ENCODE measurements around the gene STAMBP. TPM values are rescaled to one million over a fixed set of nuclear protein-coding genes. Genes with fewer than 3 reads are reported as not detected.
"Not testable (repeated sequence)": the region's sequence is repeated elsewhere in the genome, so short reads cannot be mapped to it uniquely, and the experiment has no call there.

Gene STAMBP
- total RNA-seq, 2 experiments from 2014 or later: 38.9 to 42.1 TPM

- Mint-ChIP-seq H3K36me3 (no peaks in the 10 kb centered on the region), H3K27me3 (no peaks in the 10 kb centered on the region), H3K4me1 (peaks cover 43% of the 10 kb centered on the region), H3K9me3 (no peaks in the 10 kb centered on the region), H3K4me3 (no peak overlapping the region), H3K27ac (no peak overlapping the region)
- POLR2A ChIA-PET: interaction anchor here (1.5 kb wide), 1 partner anchor 41 kb away, joined by 4 read pairs; no protein-coding TSS in a partner anchor
- ATAC-seq (ENCODE audit: low read depth) (no peak), DNase-seq (no peak)
Observed at GRCh38 chr2:73895473-73895872, 66.7 kb downstream of the STAMBP start.

- peaks cover 44% of the 10 kb centered on the region for H3K4me1 Mint-ChIP-seq
- ATAC-seq (ENCODE audit: low read depth) (peak; percentile 91), DNase-seq (peak; percentile 62)
- peak overlapping the region; percentile 81 for H3K4me3 Mint-ChIP-seq
- POLR2A ChIA-PET: interaction anchor here (0.5 to 1.5 kb wide), 11 partner anchors 9 to 282 kb away, joined by 3 to 7 read pairs (median 5); partner anchors contain the start of genes DGUOK, MOB1A, STAMBP and TET3
- no peaks in the 10 kb centered on the region for H3K9me3 Mint-ChIP-seq
- peak overlapping the region; percentile 98 for H3K27ac Mint-ChIP-seq
- no peaks in the 10 kb centered on the region for H3K36me3 Mint-ChIP-seq
- H3K27me3 Mint-ChIP-seq: no peaks in the 10 kb centered on the region
Observed at GRCh38 chr2:73896362-73897239, 67.8 kb downstream of the STAMBP start.

GRCh38 chr2:73897240-73897583, 68.5 kb downstream of the STAMBP start:
- POLR2A ChIA-PET: interaction anchor here (0.9 to 1.5 kb wide), 8 partner anchors 10 to 281 kb away, joined by 3 to 7 read pairs (median 5); partner anchors contain the start of genes DGUOK, MOB1A, STAMBP and TET3
- no peaks in the 10 kb centered on the region for H3K9me3 Mint-ChIP-seq
- H3K4me1 Mint-ChIP-seq: peaks cover 48% of the 10 kb centered on the region
- H3K4me3 Mint-ChIP-seq: peak overlapping the region; percentile 81
- peak; percentile 43 for ATAC-seq (ENCODE audit: low read depth)
- H3K27ac Mint-ChIP-seq: peak overlapping the region; percentile 98
- no peaks in the 10 kb centered on the region for H3K27me3 Mint-ChIP-seq
- DNase-seq: no peak
- H3K36me3 Mint-ChIP-seq: no peaks in the 10 kb centered on the region

- POLR2A ChIA-PET: no interaction called here
- Mint-ChIP-seq H3K27ac (no peak overlapping the region), H3K4me3 (no peak overlapping the region), H3K4me1 (peaks cover 48% of the 10 kb centered on the region), H3K9me3 (no peaks in the 10 kb centered on the region), H3K36me3 (no peaks in the 10 kb centered on the region), H3K27me3 (no peaks in the 10 kb centered on the region)
- DNase-seq (no peak), ATAC-seq (ENCODE audit: low read depth) (no peak)
Observed at GRCh38 chr2:73897934-73898333, 69.2 kb downstream of the STAMBP start.

- Mint-ChIP-seq H3K4me3 (no peak overlapping the region), H3K27ac (no peak overlapping the region), H3K4me1 (peaks cover 32% of the 10 kb centered on the region), H3K27me3 (no peaks in the 10 kb centered on the region), H3K36me3 (no peaks in the 10 kb centered on the region), H3K9me3 (no peaks in the 10 kb centered on the region)
- ATAC-seq (ENCODE audit: low read depth) (no peak), DNase-seq (no peak)
- POLR2A ChIA-PET: no interaction called here
Observed at GRCh38 chr2:73899801-73900336, 71.1 kb downstream of the STAMBP start.

DNA sequence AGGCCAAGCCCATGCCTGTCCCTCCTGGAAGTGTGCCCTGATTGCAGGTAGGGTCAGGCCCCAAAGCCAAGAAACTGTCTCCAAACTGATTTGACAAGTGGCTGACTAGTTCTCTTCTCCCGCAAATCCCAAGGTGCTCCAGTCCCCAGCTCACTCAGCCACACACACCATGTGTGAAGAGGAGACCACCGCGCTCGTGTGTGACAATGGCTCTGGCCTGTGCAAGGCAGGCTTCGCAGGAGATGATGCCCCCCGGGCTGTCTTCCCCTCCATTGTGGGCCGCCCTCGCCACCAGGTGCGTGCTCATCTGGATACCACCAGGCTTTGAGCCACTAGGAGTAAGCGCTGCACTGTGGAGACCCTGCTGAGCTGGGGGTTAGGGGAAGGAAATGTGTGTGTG, 72.4 kb downstream of the STAMBP start:
- Mint-ChIP-seq H3K4me3 (no peak overlapping the region), H3K36me3 (no peaks in the 10 kb centered on the region), H3K4me1 (peaks cover 23% of the 10 kb centered on the region), H3K27ac (no peak overlapping the region), H3K9me3 (no peaks in the 10 kb centered on the region), H3K27me3 (no peaks in the 10 kb centered on the region)
- no peak for DNase-seq
- POLR2A ChIA-PET: no interaction called here
- ATAC-seq (ENCODE audit: low read depth): no peak

DNA sequence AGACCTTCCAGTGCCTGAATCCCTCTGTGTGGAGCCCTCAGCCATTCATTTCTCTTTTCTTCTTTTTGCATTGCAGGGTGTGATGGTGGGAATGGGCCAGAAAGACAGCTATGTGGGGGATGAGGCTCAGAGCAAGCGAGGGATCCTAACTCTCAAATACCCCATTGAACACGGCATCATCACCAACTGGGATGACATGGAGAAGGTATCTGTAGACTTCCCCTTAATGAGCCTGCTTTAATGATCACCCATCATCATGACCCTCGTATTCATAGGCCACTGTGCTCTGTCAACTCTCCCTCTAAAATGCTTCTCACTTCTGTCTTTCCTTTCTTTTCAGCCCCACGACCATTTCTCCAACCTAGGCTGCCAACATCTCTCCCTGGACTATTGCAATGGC, 73.5 kb downstream of the STAMBP start:
- DNase-seq: no peak
- Mint-ChIP-seq H3K4me1 (peaks cover 11% of the 10 kb centered on the region), H3K4me3 (no peak overlapping the region), H3K9me3 (no peaks in the 10 kb centered on the region), H3K27me3 (no peaks in the 10 kb centered on the region), H3K36me3 (no peaks in the 10 kb centered on the region), H3K27ac (no peak overlapping the region)
- POLR2A ChIA-PET: no interaction called here
- ATAC-seq (ENCODE audit: low read depth): no peak

GRCh38 chr2:73903313-73903712, 74.6 kb downstream of the STAMBP start:
- DNase-seq (no peak), ATAC-seq (ENCODE audit: low read depth) (no peak)
- Mint-ChIP-seq H3K4me3 (no peak overlapping the region), H3K4me1 (peaks cover 9% of the 10 kb centered on the region), H3K27ac (no peak overlapping the region), H3K9me3 (no peaks in the 10 kb centered on the region), H3K36me3 (no peaks in the 10 kb centered on the region), H3K27me3 (no peaks in the 10 kb centered on the region)
- POLR2A ChIA-PET: interaction anchor here (1.3 kb wide), 1 partner anchor 244 kb away, joined by 3 read pairs; the partner anchor contains the start of gene BOLA3

DNA sequence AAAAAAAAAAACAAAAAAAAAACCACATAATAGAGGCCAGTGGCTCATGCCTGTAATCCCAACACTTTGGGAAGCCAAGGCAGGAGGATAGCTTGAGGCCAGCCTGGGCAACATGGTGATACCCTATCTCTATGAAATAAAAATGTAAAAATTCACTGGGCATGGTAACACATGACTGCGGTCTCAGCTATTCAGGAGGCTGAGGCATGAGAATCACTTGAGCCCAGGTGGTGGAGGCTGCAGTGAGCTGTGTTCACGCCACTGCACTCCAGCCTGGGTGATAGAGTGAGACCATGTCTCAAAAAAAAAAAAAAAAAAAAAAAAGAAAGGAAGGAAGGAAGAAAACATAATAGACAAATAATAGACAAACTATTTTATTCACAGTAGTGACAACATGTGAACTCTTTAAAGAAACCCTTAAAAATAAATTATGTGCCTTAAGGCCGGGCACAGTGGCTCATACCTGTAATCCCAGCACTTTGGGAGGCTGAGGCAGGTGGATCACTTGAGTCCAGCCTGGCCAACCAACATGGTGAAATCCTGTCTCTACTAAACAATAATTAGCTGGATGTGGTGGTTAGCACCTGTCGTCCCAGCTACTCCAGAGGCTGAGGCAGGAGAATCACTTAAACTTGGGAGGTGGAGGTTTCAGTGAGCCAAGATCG, 75.3 kb downstream of the STAMBP start:
- DNase-seq, H3K27ac Mint-ChIP-seq: not testable (repeated sequence)

DNA sequence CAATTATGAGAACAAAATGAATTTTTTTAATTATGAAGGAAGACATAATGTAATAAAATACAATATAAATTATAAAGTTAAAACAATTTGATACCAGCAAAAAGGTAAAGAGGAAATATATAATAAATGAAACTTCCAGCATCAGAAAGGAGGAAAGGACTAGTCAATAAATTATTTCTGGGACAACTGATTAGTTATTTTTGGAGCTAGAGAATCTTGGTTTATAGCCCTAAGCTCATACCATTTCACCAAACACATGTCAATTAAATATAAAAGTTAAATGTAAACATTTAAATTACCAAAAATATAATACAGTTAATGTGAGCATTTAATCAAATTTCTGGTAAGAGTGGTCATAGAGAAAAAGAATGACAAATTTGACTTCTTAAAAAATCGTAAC, 76.2 kb downstream of the STAMBP start:
- Mint-ChIP-seq H3K9me3 (no peaks in the 10 kb centered on the region), H3K4me1 (peaks cover 9% of the 10 kb centered on the region), H3K27me3 (no peaks in the 10 kb centered on the region), H3K27ac (no peak overlapping the region), H3K36me3 (no peaks in the 10 kb centered on the region), H3K4me3 (no peak overlapping the region)
- DNase-seq (no peak), ATAC-seq (ENCODE audit: low read depth) (no peak)
- POLR2A ChIA-PET: no interaction called here

More for the DNA sequence above, 75.3 kb downstream of the STAMBP start:
- POLR2A ChIA-PET: interaction anchor here (1.3 kb wide), 1 partner anchor 243 kb away, joined by 3 read pairs; the partner anchor contains the start of gene BOLA3
- H3K27me3 Mint-ChIP-seq; H3K36me3 Mint-ChIP-seq; H3K4me3 Mint-ChIP-seq; H3K4me1 Mint-ChIP-seq; ATAC-seq (ENCODE audit: low read depth); H3K9me3 Mint-ChIP-seq: not testable (repeated sequence)

- POLR2A ChIA-PET: interaction anchor here (1.0 kb wide), 1 partner anchor 13 kb away, joined by 3 read pairs; no protein-coding TSS in a partner anchor
- DNase-seq (no peak), ATAC-seq (ENCODE audit: low read depth) (no peak)
- H3K27me3 Mint-ChIP-seq: no peaks in the 10 kb centered on the region
- H3K36me3 Mint-ChIP-seq: no peaks in the 10 kb centered on the region
- no peak overlapping the region for H3K4me3 Mint-ChIP-seq
- peaks cover 7% of the 10 kb centered on the region for H3K4me1 Mint-ChIP-seq
- H3K27ac Mint-ChIP-seq: peak overlapping the region; percentile 74
- H3K9me3 Mint-ChIP-seq: no peaks in the 10 kb centered on the region
Observed at GRCh38 chr2:73906847-73907505, 78.2 kb downstream of the STAMBP start.

- DNase-seq (no peak), ATAC-seq (ENCODE audit: low read depth) (peak; percentile 99)
- H3K9me3 Mint-ChIP-seq: no peaks in the 10 kb centered on the region
- no peak overlapping the region for H3K4me3 Mint-ChIP-seq
- no peaks in the 10 kb centered on the region for H3K27me3 Mint-ChIP-seq
- POLR2A ChIA-PET: interaction anchor here (0.6 to 1.0 kb wide), 3 partner anchors 11 to 80 kb away, joined by 4 to 6 read pairs (median 4); no protein-coding TSS in a partner anchor
- peaks cover 4% of the 10 kb centered on the region for H3K4me1 Mint-ChIP-seq
- peak overlapping the region; percentile 66 for H3K27ac Mint-ChIP-seq
- H3K36me3 Mint-ChIP-seq: no peaks in the 10 kb centered on the region
Observed at GRCh38 chr2:73907840-73908452, 79.2 kb downstream of the STAMBP start.
